HepG2 (cell line): ENCODE measurements around the gene FBF1. TPM values are rescaled to one million over a fixed set of nuclear protein-coding genes. Genes with fewer than 3 reads are reported as not detected.

Experiments
- ASH2L ChIP-seq: fragments of 300-600, 200-600 bp; sonication (generic); IDR thresholded peaks from 2 replicates; pipeline ENCODE4 v1.7.0; 2017; ENCODE audit warnings: low read depth, mild to moderate bottlenecking, moderate library complexity, mixed read lengths, low read length; ENCODE audit not compliant: insufficient read length
- BRCA1 ChIP-seq: sonication (generic); formaldehyde crosslinking; IDR thresholded peaks from 2 replicates; pipeline ENCODE4 v1.4.0; 2020; ENCODE audit warnings: missing genetic modification reagents
- CBX5 ChIP-seq: sonication (generic); formaldehyde crosslinking; IDR thresholded peaks from 2 replicates; pipeline ENCODE4 v1.4.0; 2020; ENCODE audit warnings: missing genetic modification reagents, borderline replicate concordance
- CENPBD1 ChIP-seq: sonication (generic); formaldehyde crosslinking; IDR thresholded peaks from 2 replicates; pipeline ENCODE4 v1.8.0; 2022; ENCODE audit warnings: missing genetic modification reagents, low read depth, mild to moderate bottlenecking, borderline replicate concordance
- CREB1 ChIP-seq, 2 experiments: fragments of 450-650 bp in 1 of 2; IDR thresholded peaks; 2 replicates each; pipeline ENCODE4 v1.6.1; 2016 to 2017; ENCODE audit warnings: control low read depth in 1 of 2, mild to moderate bottlenecking in 1 of 2, missing compliant biosample characterization in 1 of 2, missing genetic modification characterization in 1 of 2
- ELF4 ChIP-seq: sonication (generic); formaldehyde crosslinking; IDR thresholded peaks from 2 replicates; pipeline ENCODE4 v1.5.0; 2020; ENCODE audit warnings: missing genetic modification reagents, mild to moderate bottlenecking, moderate library complexity, borderline replicate concordance
- HMG20B ChIP-seq: conservative IDR thresholded peaks from 2 replicates; pipeline ENCODE4 v1.6.1; 2016; ENCODE audit warnings: missing genetic modification reagents, missing compliant biosample characterization
- IRF2 ChIP-seq: IDR thresholded peaks from 2 replicates; pipeline ENCODE4 v1.6.1; 2018; ENCODE audit warnings: missing genetic modification reagents, missing compliant biosample characterization
- KAT8 ChIP-seq: IDR thresholded peaks from 2 replicates; pipeline ENCODE4 v1.6.1; 2016; ENCODE audit warnings: missing genetic modification reagents, missing compliant biosample characterization
- MAZ ChIP-seq, 2 experiments: sonication (generic) in 1 of 2; formaldehyde crosslinking in 1 of 2; IDR thresholded peaks; 2 replicates each; pipeline versions ENCODE4 v1.5.0 to v1.6.1; 2012 to 2020; ENCODE audit warnings: low read depth in 2 of 2, mild to moderate bottlenecking in 2 of 2, borderline replicate concordance in 1 of 2, improper control_type of control experiment in 1 of 2, low read length in 1 of 2, missing genetic modification reagents in 1 of 2, moderate library complexity in 1 of 2
- NFATC3 ChIP-seq: sonication (generic); formaldehyde crosslinking; IDR thresholded peaks from 2 replicates; pipeline ENCODE4 v1.5.1; 2020; ENCODE audit warnings: mild to moderate bottlenecking, missing genetic modification reagents
- PHF20 ChIP-seq: sonication (generic); formaldehyde crosslinking; IDR thresholded peaks from 2 replicates; pipeline ENCODE4 v1.5.0; 2020; ENCODE audit warnings: mild to moderate bottlenecking, missing genetic modification reagents
- POGK ChIP-seq: sonication (generic); formaldehyde crosslinking; conservative IDR thresholded peaks from 2 replicates; pipeline ENCODE4 v1.8.0; 2022; ENCODE audit warnings: mild to moderate bottlenecking, moderate library complexity, missing genetic modification reagents
- POLR2AphosphoS5 ChIP-seq: IDR thresholded peaks from 2 replicates; pipeline ENCODE4 v1.6.1; 2012; ENCODE audit warnings: low read depth, low read length
- SIX4 ChIP-seq: sonication (generic); formaldehyde crosslinking; IDR thresholded peaks from 2 replicates; pipeline ENCODE4 v1.4.0; 2020; ENCODE audit warnings: missing genetic modification reagents
- TBL1XR1 ChIP-seq: fragments of 150-350 bp; IDR thresholded peaks from 2 replicates; pipeline ENCODE4 v1.6.1; 2014; ENCODE audit warnings: borderline replicate concordance, low read length; ENCODE audit not compliant: partially characterized antibody
- TERF1 ChIP-seq: sonication (generic); formaldehyde crosslinking; IDR thresholded peaks from 2 replicates; pipeline ENCODE4 v1.8.0; 2022; ENCODE audit warnings: mild to moderate bottlenecking, missing genetic modification reagents, moderate library complexity
- THYN1 ChIP-seq: sonication (generic); formaldehyde crosslinking; IDR thresholded peaks from 2 replicates; pipeline ENCODE4 v1.8.1; 2023; ENCODE audit warnings: low read depth, mild to moderate bottlenecking, moderate library complexity, missing genetic modification reagents, borderline replicate concordance
- XBP1 ChIP-seq: sonication (generic); formaldehyde crosslinking; IDR thresholded peaks from 2 replicates; pipeline ENCODE4 v1.5.0; 2020; ENCODE audit warnings: missing genetic modification reagents
- ZFP36L1 ChIP-seq: sonication (generic); formaldehyde crosslinking; IDR thresholded peaks from 2 replicates; pipeline ENCODE4 v1.8.0; 2022; ENCODE audit warnings: mild to moderate bottlenecking, missing genetic modification reagents, moderate library complexity
- ZNF10 ChIP-seq: sonication (generic); formaldehyde crosslinking; IDR thresholded peaks from 2 replicates; pipeline ENCODE4 v1.4.0; 2020; ENCODE audit warnings: mild to moderate bottlenecking, low read depth, missing genetic modification reagents, borderline replicate concordance
- ZNF484 ChIP-seq: sonication (generic); formaldehyde crosslinking; IDR thresholded peaks from 2 replicates; pipeline ENCODE4 v1.5.1; 2020; ENCODE audit warnings: mild to moderate bottlenecking, low read depth, missing genetic modification reagents, borderline replicate concordance
- ZNF704 ChIP-seq: sonication (generic); formaldehyde crosslinking; IDR thresholded peaks from 2 replicates; pipeline ENCODE4 v1.8.1; 2023; ENCODE audit warnings: mild to moderate bottlenecking, inconsistent platforms, moderate library complexity, missing genetic modification reagents, borderline replicate concordance
- ZNF768 ChIP-seq: sonication (generic); formaldehyde crosslinking; IDR thresholded peaks from 2 replicates; pipeline ENCODE4 v1.4.0; 2020; ENCODE audit warnings: missing genetic modification reagents
- polyA plus RNA-seq, 8 experiments: library from polyadenylated mRNA; depleted of rRNA in 3 of 8; stranded (reverse) in 7 of 8; unstranded in 1 of 8; fragments of >200 nt; fragmentation: Illumina TruSeq in 4 of 8; extraction: Trizol in 4 of 8; gene quantifications; 2 replicates each; pipeline versions ENCODE4 v1.2.1 to v1.2.3, GENCODE V29; 2011 to 2016; ENCODE audit warnings: low read depth in 4 of 8, missing spikeins in 1 of 8, mixed read lengths in 1 of 8; ENCODE audit not compliant: insufficient read depth in 1 of 8
- total RNA-seq, 5 experiments: library from RNA; depleted of rRNA; stranded (reverse); fragments of >200 nt; fragmentation: Illumina TruSeq; extraction: Trizol; gene quantifications; 2 replicates each; pipeline ENCODE4 v1.2.3, GENCODE V29; 2016; ENCODE audit warnings: low read depth in 1 of 5

Gene FBF1
- total and polyA plus RNA-seq, 2 of the 13 experiments (the other 11 are each of a cell fraction or from before 2014, with no cell fraction given) = 2.4 to 8.1 TPM

DNA sequence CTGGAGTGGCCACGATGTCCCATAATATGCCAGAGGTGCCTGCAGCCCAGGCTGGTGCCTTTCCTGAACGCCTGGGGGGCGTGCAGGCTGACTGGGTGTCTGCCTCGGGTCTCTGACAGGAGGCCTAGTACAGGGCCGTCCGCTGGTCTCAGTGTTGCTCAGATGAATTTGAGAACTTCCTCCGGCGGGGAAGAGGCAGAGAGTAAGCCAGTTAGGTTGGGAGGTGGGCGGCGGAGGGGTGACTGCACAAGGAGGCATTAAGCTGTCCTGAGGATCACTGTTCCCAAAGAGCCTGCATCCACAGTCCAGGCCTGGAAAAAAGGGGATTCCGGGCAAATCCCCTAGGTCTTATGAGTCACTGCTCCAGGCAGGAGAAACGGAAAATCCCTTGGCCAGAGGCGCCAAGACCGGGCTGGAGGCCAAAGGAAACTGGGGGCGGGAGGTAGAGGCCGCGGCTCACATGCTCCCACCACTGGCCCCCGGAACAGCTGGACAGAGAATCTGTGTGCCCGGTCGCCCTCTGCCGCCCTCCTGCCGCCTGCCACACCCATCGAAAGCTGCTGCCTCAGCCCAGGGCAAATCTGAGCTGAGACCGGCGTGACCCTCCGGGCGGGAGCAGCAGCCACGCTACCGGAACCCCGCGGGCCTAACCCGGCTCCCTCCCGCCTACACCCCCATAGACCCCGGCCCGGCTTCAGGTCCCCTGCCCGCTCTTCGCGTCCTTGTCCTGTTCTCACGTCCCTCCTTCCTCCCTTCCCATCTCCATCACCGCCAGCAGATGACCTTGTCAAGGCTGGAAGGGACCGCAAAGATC lies 63.7 kb downstream of the FBF1 start (continued):
- TF ChIP-seq POGK (CRISPR knock-in tag) (no peak), ZNF704 (CRISPR knock-in tag) (peak; percentile 77; the same call in 1 of the 2 replicates), HMG20B (CRISPR knock-in tag) (no peak), POLR2AphosphoS5 (peak; percentile 56; the same call in 1 of the 2 replicates), TBL1XR1 (no peak), ZFP36L1 (CRISPR knock-in tag) (no peak), NFATC3 (CRISPR knock-in tag) (no peak), ZNF10 (no peak), PHF20 (CRISPR knock-in tag) (peak; percentile 49; the same call in 1 of the 2 replicates), IRF2 (CRISPR knock-in tag) (peak; percentile 8; the same call in 1 of the 2 replicates), ZNF768 (CRISPR knock-in tag) (no peak), ELF4 (peak; percentile 83; the same call in 1 of the 2 replicates), XBP1 (CRISPR knock-in tag) (no peak), BRCA1 (CRISPR knock-in tag) (no peak), THYN1 (no peak), ZNF484 (CRISPR knock-in tag) (no peak; the same call in 1 of the 2 replicates), ASH2L (peak; percentile 78), CREB1 (IDR thresholded peaks at IDR 0.05) (no peak), CREB1 (CRISPR knock-in tag; IDR thresholded peaks at IDR 0.05) (no peak), CENPBD1 (CRISPR knock-in tag) (no peak; the same call in 1 of the 2 replicates), MAZ (IDR thresholded peaks at IDR 0.05; ENCODE audit: borderline replicate concordance, low read depth, low read length) (no peak), MAZ (CRISPR knock-in tag; IDR thresholded peaks at IDR 0.05; ENCODE audit: low read depth) (peak; percentile 37), KAT8 (peak; percentile 50), CBX5 (CRISPR knock-in tag) (no peak), TERF1 (CRISPR knock-in tag) (no peak), SIX4 (CRISPR knock-in tag) (no peak; the same call in 1 of the 2 replicates)
